ENCODE results near the gene GSTT2.
"Not testable (repeated sequence)": the region's sequence is repeated elsewhere in the genome, so short reads cannot be mapped to it uniquely, and the experiment has no call there.

DNA sequence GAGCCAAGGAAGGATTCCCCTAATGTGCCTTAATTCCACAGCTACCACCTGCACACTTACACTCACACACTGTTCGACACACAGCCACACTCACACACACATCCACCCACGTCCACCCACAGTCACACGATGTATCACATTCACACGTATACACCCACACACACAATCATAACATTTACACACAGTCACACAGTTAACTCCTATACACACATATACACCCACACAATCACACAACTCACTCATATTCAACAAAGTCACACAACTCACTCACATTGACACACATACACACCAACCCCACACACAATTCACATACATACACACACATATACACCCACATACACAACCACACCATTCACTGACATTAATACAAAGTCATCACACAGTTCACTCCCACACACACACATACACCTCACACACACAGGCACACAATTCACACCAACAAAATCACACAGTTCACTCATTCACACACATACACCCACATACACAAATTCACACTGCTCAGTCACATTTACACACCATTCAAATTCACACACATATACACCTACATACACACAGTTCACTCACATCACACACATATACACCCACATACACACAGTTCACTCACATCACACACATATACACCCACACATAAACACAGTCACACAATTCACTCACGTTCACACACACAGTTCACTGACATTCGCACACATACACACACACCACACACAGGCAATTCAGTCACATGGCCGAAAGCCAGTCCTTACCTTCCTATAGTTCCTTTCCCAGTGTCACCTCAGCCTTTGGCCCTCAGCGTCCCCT lies 25.5 kb upstream of the GSTT2 start:
- not testable (repeated sequence) for TF ChIP-seq POLR2A (IDR thresholded peaks at IDR 0.05; ENCODE audit: low read length); GATA1 (IDR thresholded peaks at IDR 0.05; ENCODE audit: low read depth, low read length)

Measured in erythroblast (primary cell).